CD14-positive monocyte (primary cell): ENCODE results near the gene WNT6. TPM values are rescaled to one million over a fixed set of nuclear protein-coding genes. Genes with fewer than 3 reads are reported as not detected.
"Not testable (repeated sequence)": the region's sequence is repeated elsewhere in the genome, so short reads cannot be mapped to it uniquely, and the experiment has no call there.

ENCODE experiments used
- DNase-seq, 3 donors: peaks; one replicate each; pipeline ENCODE4 v3.0.0-alpha.2; 2011 to 2022
- H2AFZ ChIP-seq: 2 replicates; pipeline ENCODE4 v1.6.0; 2012; ENCODE audit warnings: mild to moderate bottlenecking, low read depth, low read length, inconsistent platforms; ENCODE audit not compliant: insufficient read depth, poor library complexity, severe bottlenecking
- H3K27ac ChIP-seq, 2 donors: 1 replicate in 1 of 2; 2 replicates in 1 of 2; pipeline ENCODE4 v1.5.1; 2012 to 2013; ENCODE audit warnings: low read length in 2 of 2, control low read depth in 1 of 2, inconsistent platforms in 1 of 2, low read depth in 1 of 2, mild to moderate bottlenecking in 1 of 2
- H3K27me3 ChIP-seq, 2 donors: one replicate each; pipeline versions ENCODE4 v1.6.0 to v1.6.1; 2011 to 2013; ENCODE audit warnings: low read length in 2 of 2; ENCODE audit not compliant: control insufficient read depth in 2 of 2, insufficient read depth in 2 of 2
- H3K36me3 ChIP-seq, 2 donors: replicated peaks in 1 of 2; 1 replicate in 1 of 2; 2 replicates in 1 of 2; pipeline versions ENCODE4 v1.5.1 to v1.6.1; 2012 to 2013; ENCODE audit warnings: low read length in 2 of 2, control low read depth in 1 of 2, inconsistent platforms in 1 of 2, mild to moderate bottlenecking in 1 of 2; ENCODE audit not compliant: insufficient read depth in 2 of 2, control insufficient read depth in 1 of 2
- H3K4me1 ChIP-seq, 2 donors: 1 replicate in 1 of 2; 2 replicates in 1 of 2; pipeline versions ENCODE4 v1.5.1 to v1.6.1; 2012 to 2013; ENCODE audit warnings: low read length in 2 of 2, control low read depth in 1 of 2, inconsistent platforms in 1 of 2, mild to moderate bottlenecking in 1 of 2, moderate library complexity in 1 of 2; ENCODE audit not compliant: insufficient read depth in 2 of 2, control insufficient read depth in 1 of 2
- H3K4me2 ChIP-seq: replicated peaks from 2 replicates; pipeline ENCODE3; 2012; ENCODE audit warnings: low read length, moderate library complexity, mild to moderate bottlenecking; ENCODE audit not compliant: poor library complexity, severe bottlenecking; ENCODE audit errors: extremely low read depth
- H3K4me3 ChIP-seq, 3 experiments: fragments of 200-600 bp in 1 of 3; sonication (generic) in 1 of 3; replicated peaks in 1 of 3; 1 replicate in 2 of 3; 2 replicates in 1 of 3; pipeline ENCODE4 v1.5.1; 2011 to 2013; ENCODE audit warnings: low read length in 3 of 3, mild to moderate bottlenecking in 3 of 3, control low read depth in 2 of 3, low read depth in 2 of 3, inconsistent platforms in 1 of 3, moderate library complexity in 1 of 3
- H3K79me2 ChIP-seq: 2 replicates; pipeline ENCODE4 v1.6.0; 2012; ENCODE audit warnings: mild to moderate bottlenecking, control low read depth, inconsistent platforms, low read length, moderate library complexity; ENCODE audit not compliant: insufficient read depth
- H3K9ac ChIP-seq: 2 replicates; pipeline ENCODE4 v1.6.0; 2017; ENCODE audit warnings: low read length, mild to moderate bottlenecking; ENCODE audit not compliant: insufficient read depth, poor library complexity, severe bottlenecking
- H3K9me3 ChIP-seq, 2 donors: replicated peaks in 1 of 2; 1 replicate in 1 of 2; 2 replicates in 1 of 2; pipeline versions ENCODE4 v1.5.1 to v1.6.1; 2012 to 2013; ENCODE audit warnings: low read length in 2 of 2, control low read depth in 1 of 2; ENCODE audit not compliant: control insufficient read depth in 1 of 2, insufficient read depth in 1 of 2
- H4K20me1 ChIP-seq: 2 replicates; pipeline ENCODE4 v1.6.0; 2012; ENCODE audit warnings: mild to moderate bottlenecking, low read length, control low read depth, moderate library complexity; ENCODE audit not compliant: insufficient read depth
- H3K27ac Mint-ChIP-seq, 7 donors: one replicate each; pipeline ENCODE4 v1.8.0; 2020; ENCODE audit warnings: mild to moderate bottlenecking in 7 of 7, mixed read lengths in 7 of 7, moderate library complexity in 6 of 7, inconsistent platforms in 2 of 7
- H3K27me3 Mint-ChIP-seq, 3 donors: one replicate each; pipeline ENCODE4 v1.8.0; 2021 to 2022; ENCODE audit warnings: low read depth in 3 of 3, mild to moderate bottlenecking in 3 of 3, mixed read lengths in 3 of 3, moderate library complexity in 3 of 3, inconsistent platforms in 1 of 3
- H3K36me3 Mint-ChIP-seq, 2 donors: one replicate each; pipeline ENCODE4 v1.8.0; 2020; ENCODE audit warnings: mixed read lengths in 2 of 2, inconsistent platforms in 1 of 2, mild to moderate bottlenecking in 1 of 2
- H3K4me1 Mint-ChIP-seq: one replicate; pipeline ENCODE4 v1.8.0; 2020; ENCODE audit warnings: mild to moderate bottlenecking, mixed read lengths
- H3K4me3 Mint-ChIP-seq, 2 donors: one replicate each; pipeline ENCODE4 v1.8.0; 2020; ENCODE audit warnings: mild to moderate bottlenecking in 2 of 2, mixed read lengths in 2 of 2, moderate library complexity in 1 of 2
- H3K9me3 Mint-ChIP-seq, 7 donors: one replicate each; pipeline ENCODE4 v1.8.0; 2020 to 2022; ENCODE audit warnings: mixed read lengths in 7 of 7, mild to moderate bottlenecking in 6 of 7, moderate library complexity in 6 of 7, inconsistent platforms in 2 of 7
- WGBS: methylation state at CpG from one replicate; pipeline ENCODE4 v1.1.5; 2013; ENCODE audit warnings: missing lambda C conversion rate; ENCODE audit not compliant: insufficient coverage; 5-methylcytosine and 5-hydroxymethylcytosine counted together
- intact Hi-C, 2 donors: fragments of 100-400 bp; cut with micrococcal nuclease; formaldehyde crosslinking; loops; one replicate each; pipeline versions ENCODE4 v1.15.0 to v1.15.1; 2023
- polyA plus RNA-seq, 3 donors: library from polyadenylated mRNA; depleted of rRNA in 1 of 3; unstranded in 2 of 3; stranded (reverse) in 1 of 3; fragments of 300-500 nt in 2 of 3; fragments of >200 nt in 1 of 3; fragmentation: Illumina TruSeq in 2 of 3; gene quantifications; 1 replicate in 2 of 3; 2 replicates in 1 of 3; pipeline ENCODE4 v1.2.3, GENCODE V29; 2012 to 2021
- TF ChIP-seq, protein P1 (sequence below): fragments of 200-600 bp; IDR thresholded peaks from one replicate; pipeline ENCODE4 v1.8.0; 2022; ENCODE audit warnings: antibody characterized with exemption, mild to moderate bottlenecking

The WNT6 gene
- polyA plus RNA-seq, 3 donors, result 0.27 to 0.65 (median 0.37) TPM

DNA sequence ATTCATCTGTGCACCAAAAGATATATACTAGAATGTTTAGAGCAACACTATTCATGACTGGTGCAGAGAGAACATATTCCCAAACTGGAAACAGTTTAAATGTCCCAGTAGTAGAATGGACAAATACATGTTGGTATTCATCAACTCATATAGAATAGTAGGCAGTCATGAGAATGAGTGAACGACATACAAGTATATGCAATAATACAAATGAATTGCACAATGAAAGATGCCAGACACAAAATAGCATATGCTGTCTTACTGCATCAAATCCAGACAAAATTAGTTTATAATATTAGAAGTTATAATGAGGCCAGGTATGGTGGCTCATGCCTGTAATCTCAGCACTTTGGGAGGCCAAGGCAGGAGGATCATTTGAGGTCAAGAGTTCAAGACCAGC, 19.7 kb upstream of the WNT6 start:
- peak overlapping the region in 1 of 2 donors; percentile 78 for H3K27ac ChIP-seq
- H3K4me3 Mint-ChIP-seq, result no peak overlapping the region
- no CpG with 5 or more reads among the region's 1 CpG for WGBS
- H3K36me3 ChIP-seq, result no peaks in the 10 kb centered on the region
- H3K36me3 Mint-ChIP-seq, result peaks cover 1 to 4% of the 10 kb centered on the region in 2 donors
- H3K27me3 Mint-ChIP-seq, result peaks cover 4 to 14% (median 12%) of the 10 kb centered on the region in 3 donors
- peak overlapping the region; percentile 24 for H3K4me2 ChIP-seq
- intact Hi-C loops, result loop anchor here in 1 of 2 donors (5.0 kb wide), 1 partner anchor 108 kb away; no protein-coding TSS in a partner anchor
- no peak overlapping the region for H3K9ac ChIP-seq
- no peaks in the 10 kb centered on the region for H3K79me2 ChIP-seq
- peaks cover 8% of the 10 kb centered on the region in 2 donors for H3K27me3 ChIP-seq
- peak overlapping the region in 6 of 7 donors; percentile 71 to 98 (median 91) for H3K27ac Mint-ChIP-seq
- peaks cover 3 to 29% (median 23%) of the 10 kb centered on the region in 7 donors for H3K9me3 Mint-ChIP-seq
- H2AFZ ChIP-seq, result no peak overlapping the region
- H3K4me3 ChIP-seq, result peak overlapping the region in 1 of 3 experiments; percentile 24
- peaks cover 15 to 23% of the 10 kb centered on the region in 2 donors for H3K4me1 ChIP-seq
- peaks cover 27% of the 10 kb centered on the region for H3K4me1 Mint-ChIP-seq
- H3K9me3 ChIP-seq, result peaks cover 3 to 8% of the 10 kb centered on the region in 2 donors
- no peaks in the 10 kb centered on the region for H4K20me1 ChIP-seq
- TF ChIP-seq, protein P1, sequence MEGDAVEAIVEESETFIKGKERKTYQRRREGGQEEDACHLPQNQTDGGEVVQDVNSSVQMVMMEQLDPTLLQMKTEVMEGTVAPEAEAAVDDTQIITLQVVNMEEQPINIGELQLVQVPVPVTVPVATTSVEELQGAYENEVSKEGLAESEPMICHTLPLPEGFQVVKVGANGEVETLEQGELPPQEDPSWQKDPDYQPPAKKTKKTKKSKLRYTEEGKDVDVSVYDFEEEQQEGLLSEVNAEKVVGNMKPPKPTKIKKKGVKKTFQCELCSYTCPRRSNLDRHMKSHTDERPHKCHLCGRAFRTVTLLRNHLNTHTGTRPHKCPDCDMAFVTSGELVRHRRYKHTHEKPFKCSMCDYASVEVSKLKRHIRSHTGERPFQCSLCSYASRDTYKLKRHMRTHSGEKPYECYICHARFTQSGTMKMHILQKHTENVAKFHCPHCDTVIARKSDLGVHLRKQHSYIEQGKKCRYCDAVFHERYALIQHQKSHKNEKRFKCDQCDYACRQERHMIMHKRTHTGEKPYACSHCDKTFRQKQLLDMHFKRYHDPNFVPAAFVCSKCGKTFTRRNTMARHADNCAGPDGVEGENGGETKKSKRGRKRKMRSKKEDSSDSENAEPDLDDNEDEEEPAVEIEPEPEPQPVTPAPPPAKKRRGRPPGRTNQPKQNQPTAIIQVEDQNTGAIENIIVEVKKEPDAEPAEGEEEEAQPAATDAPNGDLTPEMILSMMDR, result no peak
- peak in 2 of 3 donors; percentile 37 to 46 for DNase-seq

DNA sequence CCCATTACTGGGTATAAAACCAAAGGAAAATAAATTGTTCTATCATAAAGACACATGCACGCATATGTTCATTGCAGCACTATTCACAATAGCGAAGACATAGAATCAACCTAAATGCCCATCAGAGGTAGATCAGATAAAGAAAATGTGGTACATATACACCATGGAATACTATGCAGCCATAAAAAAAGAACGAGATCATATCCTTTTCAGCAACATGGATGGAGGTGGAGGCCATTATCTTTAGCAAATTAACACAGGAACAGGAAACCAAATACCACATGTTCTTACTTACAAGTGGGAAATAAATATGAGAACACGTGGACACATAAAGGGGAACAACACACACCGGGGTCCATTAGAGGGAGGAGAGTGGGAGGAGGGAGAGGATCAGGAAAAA, 15.3 kb upstream of the WNT6 start:
- H3K4me2 ChIP-seq, H3K27ac ChIP-seq, H4K20me1 ChIP-seq, H3K36me3 Mint-ChIP-seq, H3K9ac ChIP-seq, intact Hi-C loops, H3K4me3 Mint-ChIP-seq, H3K9me3 ChIP-seq, H3K27ac Mint-ChIP-seq, H3K27me3 ChIP-seq, H3K79me2 ChIP-seq, H3K36me3 ChIP-seq, H2AFZ ChIP-seq, DNase-seq, H3K4me3 ChIP-seq: not testable (repeated sequence)
- H3K4me1 ChIP-seq, result peaks cover 8 to 14% of the 10 kb centered on the region in 2 donors
- Mint-ChIP-seq H3K9me3 (peaks cover 3 to 18% (median 13%) of the 10 kb centered on the region in 7 donors), H3K27me3 (peaks cover 6 to 19% (median 8%) of the 10 kb centered on the region in 3 donors), H3K4me1 (peaks cover 21% of the 10 kb centered on the region)
- WGBS, result no CpG with 5 or more reads among the region's 5 CpGs

DNA sequence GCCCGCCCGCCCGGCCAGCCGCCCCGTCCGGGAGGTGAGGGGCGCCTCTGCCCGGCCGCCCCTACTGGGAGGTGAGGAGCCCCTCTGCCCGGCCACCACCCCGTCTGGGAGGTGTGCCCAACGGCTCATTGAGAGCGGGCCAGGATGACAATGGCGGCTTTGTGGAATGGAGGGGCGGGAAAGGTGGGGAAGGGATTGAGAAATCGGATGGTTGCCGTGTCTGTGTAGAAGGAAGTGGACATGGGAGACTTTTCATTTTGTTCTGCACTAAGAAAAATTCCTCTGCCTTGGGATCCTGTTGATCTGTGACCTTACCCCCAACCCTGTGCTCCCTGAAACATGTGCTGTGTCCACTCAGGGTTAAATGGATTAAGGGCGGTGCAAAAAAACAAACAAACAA, 12.6 kb upstream of the WNT6 start:
- 93% methylated on average over 7 of the region's 18 CpGs for WGBS
- not testable (repeated sequence) for H3K4me1 ChIP-seq, H3K4me2 ChIP-seq, H3K27ac ChIP-seq, H3K4me3 Mint-ChIP-seq, H3K36me3 ChIP-seq, H3K36me3 Mint-ChIP-seq, H4K20me1 ChIP-seq, H3K27me3 ChIP-seq, H3K9me3 ChIP-seq, H3K4me3 ChIP-seq, H3K79me2 ChIP-seq, H3K9ac ChIP-seq, DNase-seq, H2AFZ ChIP-seq
- intact Hi-C loops, result loop anchor here (1.0 to 5.0 kb wide), 3 partner anchors 119 to 135 kb away; partner anchors contain the start of gene TTLL4 (in 2 of the 2)
- Mint-ChIP-seq H3K27me3 (peaks cover 11 to 34% (median 26%) of the 10 kb centered on the region in 3 donors), H3K9me3 (peaks cover 3 to 13% (median 10%) of the 10 kb centered on the region in 7 donors), H3K4me1 (peaks cover 13% of the 10 kb centered on the region), H3K27ac (peak overlapping the region in 3 of 7 donors; percentile 74 to 85 (median 75))
